ENCODE measurements around the gene SLC16A10.

Gene SLC16A10

DNA sequence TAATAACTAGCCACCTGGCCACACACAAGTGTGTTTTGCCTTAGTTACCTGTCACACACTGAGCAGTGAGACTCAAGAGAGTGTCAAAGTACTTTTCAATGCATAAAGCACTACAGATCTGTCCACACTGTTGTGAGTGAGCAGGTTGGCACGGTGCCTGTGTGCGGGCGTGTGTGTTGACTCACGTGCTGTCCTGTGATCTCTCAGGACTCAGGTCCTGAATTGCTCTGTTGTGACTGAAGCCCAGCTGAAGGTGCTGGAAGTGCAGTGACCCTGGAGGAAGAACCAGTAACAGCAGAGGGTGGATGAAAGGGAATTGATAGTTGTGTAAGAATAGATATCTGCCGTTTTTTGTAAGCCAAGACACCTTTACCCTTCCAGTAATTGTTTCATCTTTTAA lies 18.3 kb downstream of the SLC16A10 start:
- H3K27me3 ChIP-seq, result no peaks in the 10 kb centered on the region
- H3K4me1 ChIP-seq (ENCODE audit: control insufficient read depth in 1 of 2, insufficient read depth in 1 of 2, low read depth in 1 of 2, low read length in 1 of 2), result no peaks in the 10 kb centered on the region
- no peaks in the 10 kb centered on the region for H3K9me3 ChIP-seq
- no peak overlapping the region for H3K4me3 ChIP-seq (ENCODE audit: low read depth in 1 of 2, low read length in 1 of 2)
- no peaks in the 10 kb centered on the region for H3K36me3 ChIP-seq
- TF ChIP-seq, protein P1, sequence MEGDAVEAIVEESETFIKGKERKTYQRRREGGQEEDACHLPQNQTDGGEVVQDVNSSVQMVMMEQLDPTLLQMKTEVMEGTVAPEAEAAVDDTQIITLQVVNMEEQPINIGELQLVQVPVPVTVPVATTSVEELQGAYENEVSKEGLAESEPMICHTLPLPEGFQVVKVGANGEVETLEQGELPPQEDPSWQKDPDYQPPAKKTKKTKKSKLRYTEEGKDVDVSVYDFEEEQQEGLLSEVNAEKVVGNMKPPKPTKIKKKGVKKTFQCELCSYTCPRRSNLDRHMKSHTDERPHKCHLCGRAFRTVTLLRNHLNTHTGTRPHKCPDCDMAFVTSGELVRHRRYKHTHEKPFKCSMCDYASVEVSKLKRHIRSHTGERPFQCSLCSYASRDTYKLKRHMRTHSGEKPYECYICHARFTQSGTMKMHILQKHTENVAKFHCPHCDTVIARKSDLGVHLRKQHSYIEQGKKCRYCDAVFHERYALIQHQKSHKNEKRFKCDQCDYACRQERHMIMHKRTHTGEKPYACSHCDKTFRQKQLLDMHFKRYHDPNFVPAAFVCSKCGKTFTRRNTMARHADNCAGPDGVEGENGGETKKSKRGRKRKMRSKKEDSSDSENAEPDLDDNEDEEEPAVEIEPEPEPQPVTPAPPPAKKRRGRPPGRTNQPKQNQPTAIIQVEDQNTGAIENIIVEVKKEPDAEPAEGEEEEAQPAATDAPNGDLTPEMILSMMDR (IDR thresholded peaks at IDR 0.05), result no peak
- no peak overlapping the region for H3K27ac ChIP-seq

- Histone ChIP-seq H3K27ac (no peak overlapping the region), H3K27me3 (no peaks in the 10 kb centered on the region), H3K4me3 (ENCODE audit: low read depth in 1 of 2, low read length in 1 of 2) (no peak overlapping the region), H3K9me3 (no peaks in the 10 kb centered on the region), H3K4me1 (ENCODE audit: control insufficient read depth in 1 of 2, insufficient read depth in 1 of 2, low read depth in 1 of 2, low read length in 1 of 2) (no peaks in the 10 kb centered on the region), H3K36me3 (no peaks in the 10 kb centered on the region)
- TF ChIP-seq, protein P1 (IDR thresholded peaks at IDR 0.05), result no peak
Measured at GRCh38 chr6:111107589-111107988, 20.3 kb downstream of the SLC16A10 start.

DNA sequence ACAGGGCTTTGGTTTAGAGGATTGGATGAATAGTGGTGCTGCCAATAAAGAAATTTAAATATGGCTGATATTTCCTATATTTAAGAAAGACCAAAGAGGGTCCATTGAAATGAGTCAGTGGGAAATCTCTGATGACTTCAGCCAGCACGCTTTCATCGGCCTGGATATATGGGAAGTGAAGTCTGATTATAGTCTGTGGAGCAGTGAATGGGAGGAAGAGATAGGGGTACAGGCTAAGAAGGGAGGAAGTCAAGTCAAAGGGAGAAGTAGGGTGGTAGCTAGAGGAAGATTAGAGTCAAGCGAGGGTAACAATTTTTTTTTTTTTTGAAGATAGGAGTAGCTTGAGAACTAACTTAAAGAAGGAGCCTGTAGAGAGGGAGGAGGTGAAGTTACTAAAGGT lies 22.7 kb downstream of the SLC16A10 start:
- Histone ChIP-seq H3K27ac (no peak overlapping the region), H3K27me3 (no peaks in the 10 kb centered on the region), H3K4me1 (ENCODE audit: control insufficient read depth in 1 of 2, insufficient read depth in 1 of 2, low read depth in 1 of 2, low read length in 1 of 2) (no peaks in the 10 kb centered on the region), H3K36me3 (no peaks in the 10 kb centered on the region), H3K9me3 (no peaks in the 10 kb centered on the region), H3K4me3 (ENCODE audit: low read depth in 1 of 2, low read length in 1 of 2) (no peak overlapping the region)
- TF ChIP-seq, protein P1 (IDR thresholded peaks at IDR 0.05), result no peak

DNA sequence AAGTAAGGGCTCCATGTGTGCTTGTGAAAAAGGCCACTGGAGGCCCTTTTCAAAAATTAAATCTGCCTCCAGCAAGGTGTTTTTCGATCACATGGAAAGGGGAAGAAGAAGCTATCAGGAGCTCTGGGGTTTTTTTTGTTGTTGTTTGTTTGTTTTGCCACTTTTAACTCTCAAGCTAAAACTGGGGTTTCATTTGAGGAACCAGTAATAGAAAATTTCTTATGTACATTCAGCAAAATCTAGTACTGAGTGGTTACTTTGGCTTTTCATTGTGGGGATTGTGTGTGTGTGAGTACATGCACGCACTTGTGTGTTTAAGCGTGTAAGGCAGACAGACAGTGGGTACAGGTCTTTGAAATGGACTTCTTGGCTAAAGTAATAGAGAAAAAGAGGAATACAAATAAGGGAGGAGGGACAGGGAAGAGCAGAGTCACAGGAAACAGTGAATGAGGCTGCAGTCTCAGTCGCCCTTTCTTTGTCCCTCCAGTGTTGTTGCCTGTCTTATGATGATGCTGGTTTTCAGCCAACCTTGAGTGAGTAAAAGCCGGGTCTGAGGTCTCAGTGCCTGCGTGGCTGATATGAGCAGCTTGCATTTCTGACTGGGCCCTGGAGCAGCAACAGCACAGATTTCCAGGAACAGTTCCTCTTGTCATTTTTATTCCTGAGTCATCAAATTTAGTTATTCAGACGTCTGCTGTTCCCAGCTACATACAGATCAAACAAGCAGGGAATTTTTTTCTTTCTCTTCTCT lies 26.2 kb downstream of the SLC16A10 start:
- Histone ChIP-seq H3K27ac (no peak overlapping the region), H3K27me3 (no peaks in the 10 kb centered on the region), H3K4me1 (ENCODE audit: control insufficient read depth in 1 of 2, insufficient read depth in 1 of 2, low read depth in 1 of 2, low read length in 1 of 2) (no peaks in the 10 kb centered on the region), H3K36me3 (no peaks in the 10 kb centered on the region), H3K9me3 (no peaks in the 10 kb centered on the region), H3K4me3 (ENCODE audit: low read depth in 1 of 2, low read length in 1 of 2) (no peak overlapping the region)
- TF ChIP-seq, protein P1 (IDR thresholded peaks at IDR 0.05), result no peak

GRCh38 chr6:111114087-111114443 lies 26.8 kb downstream of the SLC16A10 start:
- H3K27me3 ChIP-seq, result no peaks in the 10 kb centered on the region
- TF ChIP-seq, protein P1 (IDR thresholded peaks at IDR 0.05), result no peak
- no peak overlapping the region for H3K27ac ChIP-seq
- H3K4me1 ChIP-seq (ENCODE audit: control insufficient read depth in 1 of 2, insufficient read depth in 1 of 2, low read depth in 1 of 2, low read length in 1 of 2), result no peaks in the 10 kb centered on the region
- H3K9me3 ChIP-seq, result no peaks in the 10 kb centered on the region
- no peak overlapping the region for H3K4me3 ChIP-seq (ENCODE audit: low read depth in 1 of 2, low read length in 1 of 2)
- no peaks in the 10 kb centered on the region for H3K36me3 ChIP-seq
